Neural progenitor cell (in vitro differentiated cells): ENCODE measurements around the gene APOC4.

Source experiments
- EZH2phosphoT487 ChIP-seq: fragments of 200-600 bp; sonication (generic); IDR thresholded peaks from 2 replicates; pipeline ENCODE4 v1.6.1; 2017; ENCODE audit warnings: antibody characterized with exemption
- TF ChIP-seq, protein P1 (sequence below): fragments of 200-600 bp; sonication (generic); IDR thresholded peaks from 2 replicates; pipeline ENCODE4 v1.5.1; 2017; ENCODE audit warnings: antibody characterized with exemption, mild to moderate bottlenecking

DNA sequence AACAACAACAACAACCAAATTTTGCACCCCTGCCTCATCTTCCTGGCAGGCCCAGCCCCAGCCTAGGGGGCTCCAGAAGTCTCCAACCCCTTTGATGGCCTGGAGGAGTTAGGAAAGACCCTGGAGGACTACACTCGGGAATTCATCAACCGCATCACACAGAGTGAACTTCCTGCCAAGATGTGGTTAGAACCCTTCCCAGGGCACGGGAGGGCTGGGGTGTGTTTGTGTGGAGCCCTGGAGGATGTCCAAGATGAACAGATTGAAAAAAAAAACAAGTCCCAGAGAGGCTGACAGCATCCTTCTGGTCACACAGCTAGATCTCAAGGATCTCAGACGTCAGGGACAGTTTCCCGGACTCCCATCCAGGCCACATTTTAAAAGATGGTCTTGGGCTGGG is 14.3 kb upstream of the APOC4 start:
- TF ChIP-seq, protein P1, sequence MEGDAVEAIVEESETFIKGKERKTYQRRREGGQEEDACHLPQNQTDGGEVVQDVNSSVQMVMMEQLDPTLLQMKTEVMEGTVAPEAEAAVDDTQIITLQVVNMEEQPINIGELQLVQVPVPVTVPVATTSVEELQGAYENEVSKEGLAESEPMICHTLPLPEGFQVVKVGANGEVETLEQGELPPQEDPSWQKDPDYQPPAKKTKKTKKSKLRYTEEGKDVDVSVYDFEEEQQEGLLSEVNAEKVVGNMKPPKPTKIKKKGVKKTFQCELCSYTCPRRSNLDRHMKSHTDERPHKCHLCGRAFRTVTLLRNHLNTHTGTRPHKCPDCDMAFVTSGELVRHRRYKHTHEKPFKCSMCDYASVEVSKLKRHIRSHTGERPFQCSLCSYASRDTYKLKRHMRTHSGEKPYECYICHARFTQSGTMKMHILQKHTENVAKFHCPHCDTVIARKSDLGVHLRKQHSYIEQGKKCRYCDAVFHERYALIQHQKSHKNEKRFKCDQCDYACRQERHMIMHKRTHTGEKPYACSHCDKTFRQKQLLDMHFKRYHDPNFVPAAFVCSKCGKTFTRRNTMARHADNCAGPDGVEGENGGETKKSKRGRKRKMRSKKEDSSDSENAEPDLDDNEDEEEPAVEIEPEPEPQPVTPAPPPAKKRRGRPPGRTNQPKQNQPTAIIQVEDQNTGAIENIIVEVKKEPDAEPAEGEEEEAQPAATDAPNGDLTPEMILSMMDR: no peak
- no peak for TF ChIP-seq EZH2phosphoT487
